SK-N-SH treated with all-trans-retinoic acid at 6 μM for 48 hours (cell line): ENCODE results near the gene MPV17.
"Not testable (repeated sequence)": the region's sequence is repeated elsewhere in the genome, so short reads cannot be mapped to it uniquely, and the experiment has no call there.

Source experiments
- ATAC-seq: fragments of 200-7000 bp; cut with Tn5 transposase; 3 replicates; pipeline ENCODE4 v1.9.1; 2020; ENCODE audit warnings: mild to moderate bottlenecking, moderate library complexity
- ARNTL ChIP-seq: fragments of 450-650 bp; formaldehyde crosslinking; IDR thresholded peaks from 2 replicates; pipeline ENCODE4 v1.5.0; 2020; ENCODE audit warnings: low read depth, mild to moderate bottlenecking, moderate library complexity, borderline replicate concordance
- CREB5 ChIP-seq: fragments of 250-450 bp; sonication (Bioruptor Pico); IDR thresholded peaks from 2 replicates; pipeline ENCODE4 v1.5.1; 2020; ENCODE audit warnings: low read depth, mild to moderate bottlenecking, moderate library complexity
- CSDC2 ChIP-seq: fragments of 250-450 bp; sonication (Bioruptor Pico); IDR thresholded peaks from 2 replicates; pipeline ENCODE4 v1.5.0; 2020; ENCODE audit warnings: mild to moderate bottlenecking, moderate library complexity
- CSRNP3 ChIP-seq: fragments of 250-450 bp; sonication (Bioruptor Pico); IDR thresholded peaks from 2 replicates; pipeline ENCODE4 v1.5.1; 2021; ENCODE audit warnings: mild to moderate bottlenecking, moderate library complexity
- GLIS3 ChIP-seq: fragments of 250-450 bp; sonication (Bioruptor Pico); IDR thresholded peaks from 2 replicates; pipeline ENCODE4 v1.5.0; 2020; ENCODE audit warnings: mild to moderate bottlenecking, moderate library complexity
- ISL1 ChIP-seq: fragments of 250-450 bp; sonication (Bioruptor Pico); IDR thresholded peaks from 2 replicates; pipeline ENCODE4 v2.1.2; 2022; ENCODE audit warnings: mild to moderate bottlenecking, moderate library complexity
- OSR1 ChIP-seq: fragments of 250-450 bp; sonication (Bioruptor Pico); IDR thresholded peaks from 2 replicates; pipeline ENCODE4 v1.8.0; 2022; ENCODE audit warnings: moderate library complexity, mild to moderate bottlenecking, inconsistent platforms
- PATZ1 ChIP-seq: fragments of 250-450 bp; sonication (Bioruptor Pico); IDR thresholded peaks from 2 replicates; pipeline ENCODE4 v1.8.0; 2020; ENCODE audit warnings: mild to moderate bottlenecking, moderate library complexity, borderline replicate concordance
- POU6F1 ChIP-seq: fragments of 250-450 bp; sonication (Bioruptor Pico); IDR thresholded peaks from 2 replicates; pipeline ENCODE4 v1.8.0; 2021; ENCODE audit warnings: low read depth, mild to moderate bottlenecking, moderate library complexity, borderline replicate concordance
- RARB ChIP-seq: fragments of 250-450 bp; sonication (Bioruptor Pico); IDR thresholded peaks from 2 replicates; pipeline ENCODE4 v1.8.0; 2021; ENCODE audit warnings: mild to moderate bottlenecking, moderate library complexity
- SNAI2 ChIP-seq: fragments of 250-450 bp; sonication (Bioruptor Pico); IDR thresholded peaks from 2 replicates; pipeline ENCODE4 v1.5.0; 2020; ENCODE audit warnings: mild to moderate bottlenecking, moderate library complexity
- TOX ChIP-seq: fragments of 250-450 bp; sonication (Bioruptor Pico); IDR thresholded peaks from 2 replicates; pipeline ENCODE4 v1.8.0; 2021; ENCODE audit warnings: mild to moderate bottlenecking, moderate library complexity, borderline replicate concordance
- TSHZ2 ChIP-seq: fragments of 250-450 bp; sonication (Bioruptor Pico); IDR thresholded peaks from 2 replicates; pipeline ENCODE4 v1.5.0; 2020; ENCODE audit warnings: mild to moderate bottlenecking, moderate library complexity
- ZC3H10 ChIP-seq: fragments of 250-450 bp; sonication (Bioruptor Pico); IDR thresholded peaks from 2 replicates; pipeline ENCODE4 v1.5.1; 2021; ENCODE audit warnings: mild to moderate bottlenecking, moderate library complexity
- ZFP3 ChIP-seq: fragments of 250-450 bp; sonication (Bioruptor Pico); IDR thresholded peaks from 2 replicates; pipeline ENCODE4 v1.5.0; 2020; ENCODE audit warnings: mild to moderate bottlenecking, moderate library complexity
- ZFP30 ChIP-seq: fragments of 450-650 bp; formaldehyde crosslinking; IDR thresholded peaks from 2 replicates; pipeline ENCODE4 v1.5.0; 2022; ENCODE audit warnings: mild to moderate bottlenecking, moderate library complexity
- ZNF565 ChIP-seq: fragments of 450-650 bp; formaldehyde crosslinking; conservative IDR thresholded peaks from 2 replicates; pipeline ENCODE4 v1.5.0; 2020; ENCODE audit warnings: low read depth, mild to moderate bottlenecking, moderate library complexity
- ZNF8 ChIP-seq: fragments of 450-650 bp; formaldehyde crosslinking; IDR thresholded peaks from 2 replicates; pipeline ENCODE4 v1.5.0; 2020; ENCODE audit warnings: mild to moderate bottlenecking, moderate library complexity

Gene MPV17

GRCh38 chr2:27322301-27322765 is 564 bp downstream of the MPV17 start:
- peak; percentile 10 for ATAC-seq
- no peak for TF ChIP-seq CREB5 (CRISPR knock-in tag)
- no peak for TF ChIP-seq CSDC2
- TF ChIP-seq SNAI2 (CRISPR knock-in tag) = no peak
- no peak for TF ChIP-seq ZFP30 (CRISPR knock-in tag)
- no peak; the same call in 1 of the 2 replicates for TF ChIP-seq CSRNP3
- TF ChIP-seq ISL1 (CRISPR knock-in tag) = no peak
- TF ChIP-seq POU6F1 (CRISPR knock-in tag) = no peak
- no peak for TF ChIP-seq TOX (CRISPR knock-in tag)
- no peak for TF ChIP-seq ARNTL
- no peak; the same call in 1 of the 2 replicates for TF ChIP-seq PATZ1 (CRISPR knock-in tag)
- TF ChIP-seq ZC3H10 (CRISPR knock-in tag) = no peak
- no peak for TF ChIP-seq ZFP3 (CRISPR knock-in tag)
- no peak for TF ChIP-seq ZNF565 (CRISPR knock-in tag)
- TF ChIP-seq RARB (CRISPR knock-in tag) = no peak
- TF ChIP-seq OSR1 (CRISPR knock-in tag) = no peak

- TF ChIP-seq ZNF8 (CRISPR knock-in tag) (no peak), GLIS3 (CRISPR knock-in tag) (no peak), CREB5 (CRISPR knock-in tag) (0 out of 2 replicates have a peak, but pooled peaks have one; percentile 58), TSHZ2 (CRISPR knock-in tag) (0 out of 2 replicates have a peak, but pooled peaks have one; percentile 46), PATZ1 (CRISPR knock-in tag) (no peak), ZFP3 (CRISPR knock-in tag) (peak; percentile 81), POU6F1 (CRISPR knock-in tag) (0 out of 2 replicates have a peak, but pooled peaks have one; percentile 67), TOX (CRISPR knock-in tag) (peak; percentile 60; the same call in 1 of the 2 replicates), CSRNP3 (peak; percentile 40; the same call in 1 of the 2 replicates), ISL1 (CRISPR knock-in tag) (peak; percentile 38; the same call in 1 of the 2 replicates), CSDC2 (peak; percentile 82; the same call in 1 of the 2 replicates)
- ATAC-seq = peak; percentile 85
Observed at GRCh38 chr2:27320958-27321543, 1.8 kb downstream of the MPV17 start.

GRCh38 chr2:27319839-27320238 is 3.1 kb downstream of the MPV17 start:
- not testable (repeated sequence) for ATAC-seq
